NCI-H82 (cell line): ENCODE data around the gene ZNF841.
A peak's percentile ranks its signal among the peaks of the same experiment; 100 is the strongest.
"Not testable (repeated sequence)": the region's sequence is repeated elsewhere in the genome, so short reads cannot be mapped to it uniquely, and the experiment has no call there.

Source experiments
- DNase-seq: peaks from one replicate; lab custom pipeline; 2025; lab: John Stamatoyannopoulos, UW

Gene ZNF841

GRCh38 chr19:52095172-52096014 is at the start of gene ZNF841:
Gene ZNF841 (minus strand): TSS chr19:52095765. CDS start chr19:52084801, 10,964 bp downstream.
- peak; percentile 96 for DNase-seq

GRCh38 chr19:52142001-52142595 is 46.5 kb upstream of the ZNF841 start:
- no peak for DNase-seq

GRCh38 chr19:52141203-52141602 is 45.6 kb upstream of the ZNF841 start:
- no peak for DNase-seq

- no peak for DNase-seq
These were observed 44.6 kb upstream of the ZNF841 start for GRCh38 chr19:52140032-52140710.

GRCh38 chr19:52139252-52140031 is 43.9 kb upstream of the ZNF841 start, which contains the start of gene ZNF616:
Gene ZNF616 (minus strand): TSS chr19:52139938. CDS start chr19:52130512, 9,426 bp downstream.
- peak; percentile 97 for DNase-seq

- no peak for DNase-seq
These were observed 43.4 kb upstream of the ZNF841 start for GRCh38 chr19:52138983-52139251.

GRCh38 chr19:52138278-52138982 is 42.9 kb upstream of the ZNF841 start:
- peak; percentile 80 for DNase-seq

- no peak for DNase-seq
These were observed 24.7 kb upstream of the ZNF841 start for GRCh38 chr19:52120286-52120685.

- no peak for DNase-seq
These were observed 20.0 kb upstream of the ZNF841 start for GRCh38 chr19:52115526-52116053.

GRCh38 chr19:52114691-52115090 is 19.1 kb upstream of the ZNF841 start:
- DNase-seq = no peak

GRCh38 chr19:52112624-52113023 is 17.1 kb upstream of the ZNF841 start:
- no peak for DNase-seq

GRCh38 chr19:52110780-52111179 is 15.2 kb upstream of the ZNF841 start:
- no peak for DNase-seq

GRCh38 chr19:52102782-52103181 is 7.2 kb upstream of the ZNF841 start:
- DNase-seq = no peak

- DNase-seq = no peak
These were observed 6.4 kb upstream of the ZNF841 start for GRCh38 chr19:52101866-52102562.

- no peak for DNase-seq
These were observed 4.1 kb upstream of the ZNF841 start for GRCh38 chr19:52099497-52100138.

- not testable (repeated sequence) for DNase-seq
These were observed 851 bp upstream of the ZNF841 start for GRCh38 chr19:52096416-52096815.

- no peak for DNase-seq
These were observed 937 bp downstream of the ZNF841 start for GRCh38 chr19:52094526-52095130.

GRCh38 chr19:52086481-52086880 is 9.1 kb downstream of the ZNF841 start:
- DNase-seq = no peak

- no peak for DNase-seq
These were observed 25.1 kb downstream of the ZNF841 start for GRCh38 chr19:52070496-52070895.

- no peak for DNase-seq
These were observed 25.9 kb downstream of the ZNF841 start for GRCh38 chr19:52069653-52070052.
